HepG2 (cell line): ENCODE measurements around the gene NTMT1.

Experiments
- CHCHD3 ChIP-seq: sonication (generic); formaldehyde crosslinking; IDR thresholded peaks from 2 replicates; pipeline ENCODE4 v1.8.0; 2022; ENCODE audit warnings: mild to moderate bottlenecking, missing genetic modification reagents, moderate library complexity
- CTCF ChIP-seq: sonication (generic); formaldehyde crosslinking; IDR thresholded peaks from 2 replicates; pipeline ENCODE4 v1.5.0; 2020; ENCODE audit warnings: mild to moderate bottlenecking, missing genetic modification reagents, moderate library complexity
- TAF1 ChIP-seq: sonication (generic); formaldehyde crosslinking; IDR thresholded peaks from 2 replicates; pipeline ENCODE4 v1.4.0; 2020; ENCODE audit warnings: missing genetic modification reagents
- ZNF18 ChIP-seq: sonication (generic); formaldehyde crosslinking; IDR thresholded peaks from 2 replicates; pipeline ENCODE4 v1.8.0; 2022; ENCODE audit warnings: mild to moderate bottlenecking, missing genetic modification reagents; ENCODE audit not compliant: insufficient replicate concordance
- ZNF674 ChIP-seq: sonication (generic); formaldehyde crosslinking; IDR thresholded peaks from 2 replicates; pipeline ENCODE4 v1.5.0; 2020; ENCODE audit warnings: low read depth, mild to moderate bottlenecking, missing genetic modification reagents

GRCh38 chr9:129679537-129679936, 53.6 kb downstream of the NTMT1 start:
- TF ChIP-seq CTCF (CRISPR knock-in tag) (no peak), ZNF674 (no peak), TAF1 (no peak), ZNF18 (CRISPR knock-in tag) (no peak), CHCHD3 (no peak)
